OCI-LY7 (cell line): ENCODE measurements around the gene TTC9C.

Experiments
- EZH2phosphoT487 ChIP-seq: fragments of 200-600 bp; sonication (generic); IDR thresholded peaks from 2 replicates; pipeline ENCODE4 v1.6.1; 2018; ENCODE audit warnings: low read depth, borderline replicate concordance, mild to moderate bottlenecking, mixed run types, antibody characterized with exemption, low read length, moderate library complexity, mixed read lengths
- TF ChIP-seq, protein P1 (sequence below): fragments of 200-600 bp; sonication (generic); conservative IDR thresholded peaks from 2 replicates; pipeline ENCODE4 v1.5.1; 2014; ENCODE audit warnings: mild to moderate bottlenecking, antibody characterized with exemption, low read length, moderate library complexity, mixed read lengths

DNA sequence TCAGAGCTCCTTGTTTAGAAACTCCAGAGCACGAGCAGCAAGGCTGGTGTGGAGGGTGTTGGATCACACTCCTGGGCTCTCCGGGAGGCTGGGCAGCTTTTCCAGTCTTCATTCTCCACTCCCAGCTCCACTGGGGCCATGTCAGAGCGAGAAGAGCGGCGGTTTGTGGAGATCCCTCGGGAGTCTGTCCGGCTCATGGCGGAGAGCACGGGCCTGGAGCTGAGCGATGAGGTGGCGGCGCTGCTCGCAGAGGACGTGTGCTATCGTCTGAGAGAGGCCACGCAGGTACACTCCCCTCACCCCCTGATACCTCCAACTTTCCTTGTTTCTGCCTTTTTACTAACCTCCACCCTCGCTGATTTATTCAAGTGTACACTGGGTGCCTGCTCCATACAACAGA, 47.4 kb downstream of the TTC9C start:
- TF ChIP-seq, protein P1, sequence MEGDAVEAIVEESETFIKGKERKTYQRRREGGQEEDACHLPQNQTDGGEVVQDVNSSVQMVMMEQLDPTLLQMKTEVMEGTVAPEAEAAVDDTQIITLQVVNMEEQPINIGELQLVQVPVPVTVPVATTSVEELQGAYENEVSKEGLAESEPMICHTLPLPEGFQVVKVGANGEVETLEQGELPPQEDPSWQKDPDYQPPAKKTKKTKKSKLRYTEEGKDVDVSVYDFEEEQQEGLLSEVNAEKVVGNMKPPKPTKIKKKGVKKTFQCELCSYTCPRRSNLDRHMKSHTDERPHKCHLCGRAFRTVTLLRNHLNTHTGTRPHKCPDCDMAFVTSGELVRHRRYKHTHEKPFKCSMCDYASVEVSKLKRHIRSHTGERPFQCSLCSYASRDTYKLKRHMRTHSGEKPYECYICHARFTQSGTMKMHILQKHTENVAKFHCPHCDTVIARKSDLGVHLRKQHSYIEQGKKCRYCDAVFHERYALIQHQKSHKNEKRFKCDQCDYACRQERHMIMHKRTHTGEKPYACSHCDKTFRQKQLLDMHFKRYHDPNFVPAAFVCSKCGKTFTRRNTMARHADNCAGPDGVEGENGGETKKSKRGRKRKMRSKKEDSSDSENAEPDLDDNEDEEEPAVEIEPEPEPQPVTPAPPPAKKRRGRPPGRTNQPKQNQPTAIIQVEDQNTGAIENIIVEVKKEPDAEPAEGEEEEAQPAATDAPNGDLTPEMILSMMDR = no peak
- no peak for TF ChIP-seq EZH2phosphoT487
